CD4-positive, alpha-beta memory T cell (primary cell): ENCODE measurements around the gene SUPT4H1. TPM values are rescaled to one million over a fixed set of nuclear protein-coding genes. Genes with fewer than 3 reads are reported as not detected.

Source experiments
- CTCF ChIA-PET: fragments of 350-600 bp; sonication (Branson Sonifier 250); formaldehyde crosslinking; loops from one replicate; lab custom pipeline; 2021; ENCODE audit warnings: inconsistent platforms; ENCODE audit not compliant: partially characterized antibody; lab: Charles Lee
- POLR2A ChIA-PET: fragments of 350-600 bp; sonication (Branson Sonifier 250); formaldehyde crosslinking; loops from one replicate; lab custom pipeline; 2021; ENCODE audit not compliant: partially characterized antibody; lab: Charles Lee
- DNase-seq, 5 donors: peaks; one replicate each; pipeline versions ENCODE4 v3.0.0 to v3.0.0-alpha.2; 2020 to 2022; ENCODE audit warnings: mixed read lengths in 1 of 5
- H3K27ac ChIP-seq: one replicate; pipeline ENCODE4 v1.7.0; 2013; ENCODE audit warnings: low read depth, low read length
- H3K27me3 ChIP-seq: 2 replicates; pipeline ENCODE4 v1.7.0; 2013; ENCODE audit warnings: mild to moderate bottlenecking, low read length, moderate library complexity; ENCODE audit not compliant: insufficient read depth
- H3K36me3 ChIP-seq: 2 replicates; pipeline ENCODE4 v1.7.0; 2013; ENCODE audit warnings: mild to moderate bottlenecking, low read length, moderate library complexity; ENCODE audit not compliant: insufficient read depth
- H3K4me1 ChIP-seq: 2 replicates; pipeline ENCODE4 v1.7.0; 2013; ENCODE audit warnings: mild to moderate bottlenecking, low read length, moderate library complexity; ENCODE audit not compliant: insufficient read depth
- H3K4me3 ChIP-seq, 2 donors: one replicate each; pipeline ENCODE4 v1.7.0; 2013; ENCODE audit warnings: low read length in 2 of 2, mild to moderate bottlenecking in 1 of 2
- H3K9me3 ChIP-seq, 2 donors: one replicate each; pipeline ENCODE4 v1.7.0; 2013; ENCODE audit warnings: low read length in 2 of 2, control low read depth in 1 of 2; ENCODE audit not compliant: control insufficient read depth in 1 of 2
- H3K27ac Mint-ChIP-seq, 7 donors: one replicate each; pipeline ENCODE4 v1.8.0; 2020 to 2021; ENCODE audit warnings: mixed read lengths in 7 of 7, mild to moderate bottlenecking in 6 of 7, inconsistent platforms in 3 of 7, moderate library complexity in 3 of 7
- H3K27me3 Mint-ChIP-seq, 2 donors: one replicate each; pipeline ENCODE4 v1.8.0; 2020 to 2021; ENCODE audit warnings: mixed read lengths in 2 of 2
- H3K36me3 Mint-ChIP-seq, 2 donors: one replicate each; pipeline ENCODE4 v1.8.0; 2020 to 2021; ENCODE audit warnings: mixed read lengths in 2 of 2, inconsistent platforms in 1 of 2, mild to moderate bottlenecking in 1 of 2
- H3K4me1 Mint-ChIP-seq, 4 donors: one replicate each; pipeline ENCODE4 v1.8.0; 2020 to 2021; ENCODE audit warnings: mixed read lengths in 4 of 4, mild to moderate bottlenecking in 1 of 4
- H3K4me3 Mint-ChIP-seq, 8 donors: one replicate each; pipeline ENCODE4 v1.8.0; 2020 to 2021; ENCODE audit warnings: mixed read lengths in 8 of 8, mild to moderate bottlenecking in 7 of 8, moderate library complexity in 6 of 8, inconsistent platforms in 3 of 8
- H3K9me3 Mint-ChIP-seq, 8 donors: one replicate each; pipeline ENCODE4 v1.8.0; 2020 to 2021; ENCODE audit warnings: mixed read lengths in 8 of 8, mild to moderate bottlenecking in 5 of 8, inconsistent platforms in 3 of 8, moderate library complexity in 1 of 8
- intact Hi-C: fragments of 100-400 bp; cut with micrococcal nuclease; formaldehyde crosslinking; loops from one replicate; pipeline ENCODE4 v1.15.1; 2023
- microRNA-seq: library from miRNA; unstranded; fragments of <30 nt; microRNA quantifications from one replicate; pipeline ENCODE4 v1.2.0, GENCODE V29; 2021; ENCODE audit warnings: borderline replicate concordance, borderline number of aligned reads, borderline microRNAs expressed, mixed read lengths
- polyA plus RNA-seq, 2 donors: library from polyadenylated mRNA; unstranded; fragments of 300-500 nt; fragmentation: Illumina TruSeq; gene quantifications; one replicate each; pipeline ENCODE4 v1.2.3, GENCODE V29; 2021
- total RNA-seq, 2 experiments: library from RNA; stranded (reverse); gene quantifications; one replicate each; pipeline ENCODE4 v1.2.3, GENCODE V29; 2021

SUPT4H1 gene
- total and polyA plus RNA-seq, 4 experiments from 2014 or later = 61.4 to 120 (median 84.8) TPM

DNA sequence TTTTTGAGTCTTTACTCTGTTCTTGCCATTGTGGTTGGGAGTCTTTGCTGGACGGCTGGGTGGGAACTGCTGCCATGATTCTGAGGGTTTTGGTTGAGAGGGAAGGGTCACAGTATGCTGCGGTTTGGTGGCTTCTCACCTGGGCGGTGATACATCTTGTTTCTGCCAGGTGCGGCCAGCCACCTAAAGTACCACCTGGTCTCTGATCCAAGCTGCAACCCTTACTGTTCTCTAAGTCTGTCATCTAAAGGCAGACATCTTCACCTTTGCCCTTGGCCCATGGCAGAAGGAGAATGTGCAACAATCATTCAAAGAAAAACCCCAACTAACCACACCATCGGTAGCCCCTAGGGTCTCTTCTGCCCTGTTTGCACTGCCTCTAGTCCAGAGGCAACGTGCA is 51.7 kb downstream of the SUPT4H1 start:
- Histone ChIP-seq H3K9me3 (no peaks in the 10 kb centered on the region), H3K27me3 (no peaks in the 10 kb centered on the region), H3K27ac (no peak overlapping the region), H3K36me3 (no peaks in the 10 kb centered on the region), H3K4me1 (peaks cover 4% of the 10 kb centered on the region), H3K4me3 (no peak overlapping the region)
- Mint-ChIP-seq H3K27ac (no peak overlapping the region), H3K9me3 (no peaks in the 10 kb centered on the region), H3K4me1 (peaks cover 4 to 7% (median 5%) of the 10 kb centered on the region in 4 donors), H3K4me3 (no peak overlapping the region), H3K27me3 (no peaks in the 10 kb centered on the region), H3K36me3 (peaks cover 0 to 4% of the 10 kb centered on the region in 2 donors)
- intact Hi-C loops = loop anchor here (5.0 kb wide), 1 partner anchor 707 kb away; no protein-coding TSS in a partner anchor
- no peak for DNase-seq
- POLR2A ChIA-PET = interaction anchor here (1.0 kb wide), 1 partner anchor 37 kb away, joined by 3 read pairs; no protein-coding TSS in a partner anchor
- CTCF ChIA-PET = interaction anchor here (0.9 kb wide), 1 partner anchor 117 kb away, joined by 3 read pairs; the partner anchor contains the start of gene RNF43

Small RNAs within 50 kb of the gene (microRNA-seq; reads per million reads assigned to microRNA genes)
- not detected for gene MIR4736

Other genes with a start within 250 kb of the SUPT4H1 start
- gene OR4D1, start 203.8 kb downstream of the SUPT4H1 start, total RNA-seq = 1 to 10 TPM; 2.0 to 2.2 TPM
- 1 to 10 TPM; 1.9 to 2.0 TPM for gene OR4D1, start 203.8 kb downstream of the SUPT4H1 start, polyA plus RNA-seq
- gene OR4D2, start 185.2 kb downstream of the SUPT4H1 start, total RNA-seq = not detected
- not detected for gene OR4D2, start 185.2 kb downstream of the SUPT4H1 start, polyA plus RNA-seq
- not detected for gene EPX, start 159.5 kb downstream of the SUPT4H1 start, total RNA-seq
- not detected for gene EPX, start 159.5 kb downstream of the SUPT4H1 start, polyA plus RNA-seq
- gene MKS1, start 132.9 kb downstream of the SUPT4H1 start, total RNA-seq = 10 to 100 TPM; 27.7 to 29.4 TPM
- 10 to 100 TPM; 12.1 to 13.7 TPM for gene MKS1, start 132.9 kb downstream of the SUPT4H1 start, polyA plus RNA-seq
- gene LPO, start 113.6 kb downstream of the SUPT4H1 start, total RNA-seq = not detected
- gene LPO, start 113.6 kb downstream of the SUPT4H1 start, polyA plus RNA-seq = not detected
- gene MPO, start 71.3 kb downstream of the SUPT4H1 start, total RNA-seq = not detected
- gene MPO, start 71.3 kb downstream of the SUPT4H1 start, polyA plus RNA-seq = not detected
- gene TSPOAP1, start 23.4 kb downstream of the SUPT4H1 start, total RNA-seq = 10 to 100 TPM; 15.8 to 19.1 TPM
- gene TSPOAP1, start 23.4 kb downstream of the SUPT4H1 start, polyA plus RNA-seq = under 1 TPM in 1 of 2 donors, not detected in 1; 0.80 TPM
- gene RNF43, start 65.3 kb upstream of the SUPT4H1 start, total RNA-seq = 1 to 10 TPM; 1.2 to 1.6 TPM
- 1 to 10 TPM in 1 of 2 donors, not detected in 1; 2.3 TPM for gene RNF43, start 65.3 kb upstream of the SUPT4H1 start, polyA plus RNA-seq
- 1 to 10 TPM; 2.1 to 2.4 TPM for gene HSF5, start 136.2 kb upstream of the SUPT4H1 start, total RNA-seq
- 1 to 10 TPM in 1 of 2 donors, under 1 TPM in 1; 0.84 to 1.4 TPM for gene HSF5, start 136.2 kb upstream of the SUPT4H1 start, polyA plus RNA-seq
- gene MTMR4, start 162.4 kb upstream of the SUPT4H1 start, total RNA-seq = 10 to 100 TPM; 60.4 to 65.7 TPM
- 10 to 100 TPM; 17.5 to 23.5 TPM for gene MTMR4, start 162.4 kb upstream of the SUPT4H1 start, polyA plus RNA-seq